H1 (cell line): Measurements from ENCODE around the gene ASPG. TPM values are rescaled to one million over a fixed set of nuclear protein-coding genes. Genes with fewer than 3 reads are reported as not detected.
A peak's percentile ranks its signal among the peaks of the same experiment; 100 is the strongest.

Experiments used
- CTCF ChIA-PET: fragments of 300-600 bp; sonication (Branson Sonifier 250); formaldehyde crosslinking; loops from one replicate; lab custom pipeline; 2021; ENCODE audit not compliant: partially characterized antibody; lab: Charles Lee
- POLR2A ChIA-PET: fragments of 300-600 bp; sonication (Branson Sonifier 250); formaldehyde crosslinking; loops from one replicate; lab custom pipeline; 2021; ENCODE audit warnings: inconsistent platforms; ENCODE audit not compliant: partially characterized antibody; lab: Charles Lee
- DNase-seq, 2 experiments: peaks; one replicate each; pipeline versions ENCODE4 v3.0.0 to v3.0.0-alpha.2; 2010 to 2022; ENCODE audit warnings: low spot score in 2 of 2, low read depth in 1 of 2, mixed read lengths in 1 of 2
- FAIRE-seq: peaks from 2 replicates; lab custom pipeline; 2011; peaks lifted over from hg19 to GRCh38; lab: Jason Lieb, UNC
- H2AFZ ChIP-seq: 2 replicates; pipeline ENCODE4 v1.8.1; 2012; ENCODE audit warnings: low read length, inconsistent platforms
- H2AK5ac ChIP-seq: 2 replicates; pipeline ENCODE4 v1.6.1; 2013; ENCODE audit warnings: low read depth, low read length
- H2BK120ac ChIP-seq: replicated peaks from 2 replicates; pipeline ENCODE3; 2013; ENCODE audit warnings: low read depth, low read length, inconsistent platforms
- H2BK12ac ChIP-seq: 2 replicates; pipeline ENCODE4 v1.6.1; 2013; ENCODE audit warnings: low read depth, low read length
- H2BK15ac ChIP-seq: 2 replicates; pipeline ENCODE4 v1.6.1; 2013; ENCODE audit warnings: low read length
- H2BK20ac ChIP-seq: 2 replicates; pipeline ENCODE4 v1.6.1; 2013; ENCODE audit warnings: low read length
- H2BK5ac ChIP-seq: 2 replicates; pipeline ENCODE4 v1.6.1; 2013; ENCODE audit warnings: low read depth, low read length
- H3K14ac ChIP-seq: 2 replicates; pipeline ENCODE4 v1.6.1; 2013; ENCODE audit warnings: inconsistent platforms; ENCODE audit not compliant: insufficient read length
- H3K18ac ChIP-seq: 2 replicates; pipeline ENCODE4 v1.6.1; 2013; ENCODE audit warnings: low read length; ENCODE audit errors: extremely low read depth
- H3K23ac ChIP-seq: 2 replicates; pipeline ENCODE4 v1.6.1; 2013; ENCODE audit warnings: inconsistent platforms; ENCODE audit not compliant: insufficient read length
- H3K23me2 ChIP-seq: 2 replicates; pipeline ENCODE4 v1.6.1; 2013; ENCODE audit warnings: low read depth, low read length
- H3K27ac ChIP-seq: 2 replicates; pipeline ENCODE4 v1.6.1; 2011; ENCODE audit warnings: low read depth, low read length, inconsistent platforms
- H3K27me3 ChIP-seq, 4 experiments: replicated peaks in 1 of 4; 1 replicate in 1 of 4; 2 replicates in 3 of 4; pipeline versions ENCODE4 v1.6.1 to v1.8.1; 2011 to 2013; ENCODE audit warnings: low read length in 3 of 4, mild to moderate bottlenecking in 3 of 4, inconsistent platforms in 2 of 4, mixed read lengths in 2 of 4, moderate library complexity in 1 of 4; ENCODE audit not compliant: control insufficient read depth in 3 of 4, insufficient read depth in 3 of 4; ENCODE audit errors: extremely low read depth in 1 of 4
- H3K36me3 ChIP-seq, 4 experiments: 2 replicates each; pipeline versions ENCODE4 v1.6.1 to v1.8.1; 2011 to 2013; ENCODE audit warnings: mild to moderate bottlenecking in 4 of 4, low read length in 3 of 4, moderate library complexity in 2 of 4, control low read depth in 1 of 4, inconsistent platforms in 1 of 4; ENCODE audit not compliant: insufficient read depth in 4 of 4, control insufficient read depth in 2 of 4
- H3K4ac ChIP-seq: replicated peaks from 2 replicates; pipeline ENCODE3; 2013; ENCODE audit warnings: low read length, low read depth, mixed read lengths, inconsistent platforms; ENCODE audit not compliant: insufficient read length
- H3K4me1 ChIP-seq, 4 experiments: replicated peaks in 1 of 4; 1 replicate in 1 of 4; 2 replicates in 3 of 4; pipeline versions ENCODE4 v1.6.1 to v1.8.1; 2011 to 2013; ENCODE audit warnings: low read length in 3 of 4, inconsistent platforms in 2 of 4, mixed read lengths in 1 of 4; ENCODE audit not compliant: insufficient read depth in 4 of 4, control insufficient read depth in 3 of 4
- H3K4me2 ChIP-seq, 2 experiments: 2 replicates each; pipeline versions ENCODE4 v1.6.1 to v1.8.1; 2011 to 2013; ENCODE audit warnings: low read depth in 2 of 2, low read length in 2 of 2, control low read depth in 1 of 2, inconsistent platforms in 1 of 2, mild to moderate bottlenecking in 1 of 2; ENCODE audit not compliant: insufficient read depth in 1 of 2
- H3K4me3 ChIP-seq, 4 experiments: fragments of 200-600, 300-600 bp in 1 of 4; sonication (generic), shearing (Covaris generic), sonication (Bioruptor Twin) in 1 of 4; 2 replicates each; pipeline versions ENCODE4 v1.5.1 to v1.8.1; 2011 to 2016; ENCODE audit warnings: low read length in 4 of 4, low read depth in 3 of 4, control low read depth in 2 of 4, inconsistent platforms in 2 of 4, mild to moderate bottlenecking in 2 of 4, mixed read lengths in 1 of 4, moderate library complexity in 1 of 4; ENCODE audit not compliant: insufficient read depth in 2 of 4; ENCODE audit errors: extremely low read depth in 1 of 4
- H3K56ac ChIP-seq: replicated peaks from 2 replicates; pipeline ENCODE3; 2013; ENCODE audit warnings: low read depth, mild to moderate bottlenecking, mixed read lengths, low read length, inconsistent platforms; ENCODE audit not compliant: insufficient read length
- H3K79me1 ChIP-seq: 2 replicates; pipeline ENCODE4 v1.6.1; 2013; ENCODE audit warnings: low read depth, low read length, control low read depth
- H3K79me2 ChIP-seq, 2 experiments: 2 replicates each; pipeline versions ENCODE4 v1.6.1 to v1.8.1; 2012 to 2013; ENCODE audit warnings: low read length in 2 of 2, mild to moderate bottlenecking in 2 of 2, inconsistent platforms in 1 of 2; ENCODE audit not compliant: insufficient read depth in 2 of 2, control insufficient read depth in 1 of 2
- H3K9ac ChIP-seq, 4 experiments: replicated peaks in 1 of 4; 1 replicate in 1 of 4; 2 replicates in 3 of 4; pipeline versions ENCODE4 v1.6.1 to v1.8.1; 2011 to 2013; ENCODE audit warnings: low read depth in 3 of 4, low read length in 3 of 4, control low read depth in 2 of 4, mild to moderate bottlenecking in 2 of 4, moderate library complexity in 2 of 4, inconsistent platforms in 1 of 4; ENCODE audit errors: extremely low read depth in 1 of 4
- H3K9me3 ChIP-seq, 2 experiments: 2 replicates each; pipeline versions ENCODE4 v1.6.1 to v1.8.1; 2012 to 2013; ENCODE audit warnings: mild to moderate bottlenecking in 2 of 2, moderate library complexity in 2 of 2, control low read depth in 1 of 2, inconsistent platforms in 1 of 2, low read depth in 1 of 2, low read length in 1 of 2, mixed read lengths in 1 of 2; ENCODE audit not compliant: insufficient read depth in 2 of 2
- H4K20me1 ChIP-seq, 2 experiments: replicated peaks in 1 of 2; 2 replicates each; pipeline versions ENCODE3 to v1.8.1; 2011 to 2013; ENCODE audit warnings: inconsistent platforms in 2 of 2, low read length in 2 of 2, mild to moderate bottlenecking in 1 of 2; ENCODE audit not compliant: insufficient read depth in 2 of 2, control insufficient read depth in 1 of 2
- H4K5ac ChIP-seq: 2 replicates; pipeline ENCODE4 v1.6.1; 2013; ENCODE audit warnings: low read length, low read depth, mixed read lengths, inconsistent platforms; ENCODE audit not compliant: insufficient read length
- H4K8ac ChIP-seq: 2 replicates; pipeline ENCODE4 v1.8.0; 2013; ENCODE audit warnings: mild to moderate bottlenecking, moderate library complexity, low read length, inconsistent platforms; ENCODE audit not compliant: insufficient read depth; ENCODE audit errors: extremely low read depth
- H4K91ac ChIP-seq: replicated peaks from 2 replicates; pipeline ENCODE3; 2013; ENCODE audit warnings: low read length, mixed read lengths, inconsistent platforms; ENCODE audit not compliant: insufficient read length
- CHD1 ChIP-seq: IDR thresholded peaks from 2 replicates; pipeline ENCODE4 v1.6.1; 2012; ENCODE audit warnings: low read depth, low read length, improper control_type of control experiment
- GABPA ChIP-seq: IDR thresholded peaks from 2 replicates; pipeline ENCODE4 v1.6.1; 2011; ENCODE audit warnings: mild to moderate bottlenecking, low read length, moderate library complexity, borderline replicate concordance; ENCODE audit not compliant: insufficient read depth
- KDM4A ChIP-seq: IDR thresholded peaks from one replicate; pipeline ENCODE4 v1.7.1; 2012; ENCODE audit warnings: low read depth, mild to moderate bottlenecking, moderate library complexity, low read length, inconsistent platforms; ENCODE audit not compliant: severe bottlenecking
- NRF1 ChIP-seq: IDR thresholded peaks from 2 replicates; pipeline ENCODE4 v1.6.1; 2011; ENCODE audit warnings: mild to moderate bottlenecking, low read depth, low read length, improper control_type of control experiment
- SIN3A ChIP-seq, 2 experiments: IDR thresholded peaks in 1 of 2; conservative IDR thresholded peaks in 1 of 2; 2 replicates each; pipeline ENCODE4 v1.6.1; 2011 to 2012; ENCODE audit warnings: low read length in 2 of 2, improper control_type of control experiment in 1 of 2, low read depth in 1 of 2, mild to moderate bottlenecking in 1 of 2
- WGBS, 2 experiments: shearing (Covaris generic) in 1 of 2; methylation state at CpG; one replicate each; pipeline versions ENCODE4 v1.1.6 to v1.1.7; 2013 to 2015; ENCODE audit warnings: low lambda C conversion rate in 2 of 2, mixed read lengths in 2 of 2, inconsistent platforms in 1 of 2, low coverage in 1 of 2, missing lambda C conversion rate in 1 of 2; ENCODE audit not compliant: insufficient replicate concordance in 2 of 2, insufficient coverage in 1 of 2, insufficient read length in 1 of 2; ENCODE audit errors: extremely low coverage in 1 of 2, missing lambda C conversion rate in 1 of 2; 5-methylcytosine and 5-hydroxymethylcytosine counted together
- polyA plus RNA-seq, 7 experiments: library from polyadenylated mRNA; depleted of rRNA in 3 of 7; stranded (reverse) in 5 of 7; unstranded in 2 of 7; fragments of >200 nt in 5 of 7; fragments of 200-250 nt in 2 of 7; gene quantifications; 1 replicate in 5 of 7; 2 replicates in 1 of 7; 4 replicates in 1 of 7; pipeline versions ENCODE4 v1.2.1 to v1.2.3, GENCODE V29; 2011 to 2013; ENCODE audit warnings: missing spikeins in 2 of 7, mixed read lengths in 2 of 7
- total RNA-seq: library from RNA; stranded (reverse); fragmentation: NEBNext Ultra II Directional; extraction: Animal tissue kit (Norgen Biotek cat#: 25700); gene quantifications from 2 replicates; pipeline ENCODE4 v1.2.1, GENCODE V29; 2021

ASPG gene
- total and polyA plus RNA-seq, 2 of the 8 experiments (the other 6 are each of a cell fraction or from before 2014, with no cell fraction given) = 0.34 to 0.59 TPM

DNA sequence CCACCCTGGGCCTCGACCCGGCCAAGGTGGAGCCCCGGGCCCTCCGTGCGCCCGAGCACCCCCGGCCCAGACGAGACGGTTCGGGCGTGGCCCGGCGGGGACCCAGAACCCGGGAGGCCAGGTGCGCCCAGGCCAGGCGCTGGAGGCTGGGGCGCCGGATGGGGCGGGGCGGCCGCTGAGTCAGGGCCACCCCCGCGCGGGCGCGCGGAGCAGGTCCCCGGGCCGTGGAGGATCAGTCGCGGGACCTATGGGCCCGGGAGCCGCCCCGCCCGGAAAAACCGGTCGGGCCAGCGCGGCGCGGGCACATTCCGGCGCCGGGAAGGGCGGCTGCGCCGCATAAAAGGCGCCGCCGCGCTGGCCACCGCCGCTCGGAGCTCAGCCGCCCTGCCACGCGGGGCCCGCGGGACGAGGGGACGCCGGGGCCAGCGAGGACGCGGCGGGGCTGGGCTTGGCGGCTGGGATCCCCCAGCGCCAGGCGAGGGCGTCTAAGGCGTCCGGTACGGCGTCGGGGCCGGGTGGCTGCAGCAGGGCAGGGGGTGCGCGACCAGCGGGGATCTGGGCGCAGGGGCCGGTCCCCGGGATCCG, 31.3 kb downstream of the ASPG start:
- Histone ChIP-seq H3K4me1 (peaks cover 0 to 11% (median 3%) of the 10 kb centered on the region in 4 experiments; a peak in 5 of 7 replicates), H3K14ac (no peak overlapping the region), H3K27me3 (peaks cover 17 to 39% (median 29%) of the 10 kb centered on the region in 4 experiments), H4K91ac (no peak overlapping the region), H3K9ac (no peak overlapping the region; a peak in 1 of 7 replicates), H3K9me3 (no peaks in the 10 kb centered on the region), H3K56ac (no peak overlapping the region), H2AFZ (no peak overlapping the region; the same call in 1 of the 2 replicates), H2BK5ac (no peak overlapping the region), H2BK20ac (no peak overlapping the region), H3K23ac (no peak overlapping the region), H3K23me2 (peaks cover 12% of the 10 kb centered on the region; the same call in 1 of the 2 replicates)
- FAIRE-seq = no peak
- peak in 1 of 2 experiments; percentile 59 for DNase-seq
- POLR2A ChIA-PET = interaction anchor here (1.1 kb wide), 1 partner anchor 13 kb away, joined by 4 read pairs; no protein-coding TSS in a partner anchor
- TF ChIP-seq SIN3A (conservative IDR thresholded peaks at IDR 0.05 in 1 of 2, IDR thresholded peaks at IDR 0.05 in 1 of 2; ENCODE audit: low read depth in 1 of 2, low read length in 2 of 2) = no peak
- TF ChIP-seq CHD1 = no peak
- TF ChIP-seq KDM4A = peak; percentile 67
- peak; percentile 36; the same call in 1 of the 2 replicates for TF ChIP-seq GABPA
- TF ChIP-seq NRF1 = no peak
- TF ChIP-seq, all 59 proteins: peak for 2
- peak overlapping the region; percentile 23 to 62 (median 28); a peak in 7 of 8 replicates for H3K4me3 ChIP-seq
- CTCF ChIA-PET = interaction anchor here (1.0 to 2.6 kb wide), 3 partner anchors 15 to 448 kb away, joined by 3 to 7 read pairs (median 5); no protein-coding TSS in a partner anchor
- H4K8ac ChIP-seq = peak overlapping the region; percentile 51; the same call in 1 of the 2 replicates
- H2BK12ac ChIP-seq = no peak overlapping the region
- H3K4ac ChIP-seq = no peak overlapping the region
- WGBS, 2 experiments = 2% methylated on average over 39 of the region's 83 CpGs; no CpG with 5 or more reads in 1 of the 2 experiments
- H3K79me2 ChIP-seq = no peaks in the 10 kb centered on the region
- H2BK15ac ChIP-seq = no peak overlapping the region
- H3K27ac ChIP-seq = no peak overlapping the region
- no peak overlapping the region; the same call in none of the 2 replicates for H3K18ac ChIP-seq
- H3K36me3 ChIP-seq = no peaks in the 10 kb centered on the region; a peak in 1 of 8 replicates
- no peak overlapping the region for H2AK5ac ChIP-seq
- no peak overlapping the region for H4K5ac ChIP-seq
- no peaks in the 10 kb centered on the region for H3K79me1 ChIP-seq
- peaks cover 0 to 3% of the 10 kb centered on the region in 2 experiments for H4K20me1 ChIP-seq
- no peak overlapping the region for H2BK120ac ChIP-seq
- H3K4me2 ChIP-seq = peak overlapping the region; percentile 52 to 81
